K562 (cell line): Measurements from ENCODE around the gene MRGPRD.

Experiments used
- AFF1 ChIP-seq, 2 experiments: fragments of 450-650 bp; IDR thresholded peaks; 2 replicates each; pipeline ENCODE4 v1.6.1; 2018; ENCODE audit warnings: mild to moderate bottlenecking in 2 of 2, low read depth in 1 of 2; ENCODE audit not compliant: partially characterized antibody in 2 of 2
- IRF2 ChIP-seq: sonication (generic); formaldehyde crosslinking; IDR thresholded peaks from 2 replicates; pipeline ENCODE4 v1.8.1; 2022; ENCODE audit warnings: mild to moderate bottlenecking, missing genetic modification reagents
- JUNB ChIP-seq: fragments of 450-650 bp; formaldehyde crosslinking; conservative IDR thresholded peaks from 2 replicates; pipeline ENCODE4 v1.4.0; 2020; ENCODE audit warnings: mild to moderate bottlenecking
- MAX ChIP-seq: sonication (generic); formaldehyde crosslinking; IDR thresholded peaks from 2 replicates; pipeline ENCODE4 v1.9.0; 2022; ENCODE audit warnings: mild to moderate bottlenecking, missing genetic modification reagents
- MXI1 ChIP-seq: IDR thresholded peaks from 2 replicates; pipeline ENCODE4 v1.6.1; 2011; ENCODE audit warnings: low read depth, mild to moderate bottlenecking, improper control_type of control experiment, low read length
- SMC3 ChIP-seq: conservative IDR thresholded peaks from 2 replicates; pipeline ENCODE4 v1.6.1; 2011; ENCODE audit warnings: low read depth, low read length, improper control_type of control experiment; ENCODE audit not compliant: insufficient read depth
- ZFP91 ChIP-seq: sonication (generic); formaldehyde crosslinking; IDR thresholded peaks from 2 replicates; pipeline ENCODE4 v1.8.0; 2022; ENCODE audit warnings: mild to moderate bottlenecking, missing genetic modification reagents
- ZNF146 ChIP-seq: IDR thresholded peaks from one replicate; pipeline ENCODE4 v1.6.1; 2018; ENCODE audit warnings: missing compliant biosample characterization; ENCODE audit not compliant: unreplicated experiment
- ZNF354B ChIP-seq: fragments of 250-450 bp; sonication (Bioruptor Pico); IDR thresholded peaks from 2 replicates; pipeline ENCODE4 v1.4.0; 2020
- ZNF655 ChIP-seq: fragments of 250-450 bp; sonication (Bioruptor Pico); IDR thresholded peaks from 2 replicates; pipeline ENCODE4 v1.5.0; 2021

- no peak for TF ChIP-seq ZNF354B (CRISPR knock-in tag)
- no peak for TF ChIP-seq MXI1
- TF ChIP-seq ZNF655 (CRISPR knock-in tag): no peak
- TF ChIP-seq AFF1 (IDR thresholded peaks at IDR 0.05; ENCODE audit: low read depth in 1 of 2, partially characterized antibody in 2 of 2): no peak
- no peak for TF ChIP-seq ZNF146 (CRISPR knock-in tag)
- TF ChIP-seq ZFP91 (CRISPR knock-in tag): no peak
- TF ChIP-seq MAX (CRISPR knock-in tag): no peak
- TF ChIP-seq SMC3: no peak
- TF ChIP-seq IRF2 (CRISPR knock-in tag): no peak
- TF ChIP-seq JUNB (CRISPR knock-in tag): no peak
Observed at GRCh38 chr11:68980776-68981065, at the start of gene MRGPRD.
